Brain microvascular endothelial cell (primary cell): ENCODE data around the gene RPAP3.
A peak's percentile ranks its signal among the peaks of the same experiment; 100 is the strongest.

Source experiments
- DNase-seq: peaks from one replicate; pipeline ENCODE4 v3.0.0-alpha.2; 2020
- H3K27ac ChIP-seq: fragments of 250-450 bp; sonication (Bioruptor Pico); 2 replicates; pipeline ENCODE4 v1.5.1; 2020; ENCODE audit warnings: mild to moderate bottlenecking, moderate library complexity
- H3K27me3 ChIP-seq: fragments of 250-450 bp; sonication (Bioruptor Pico); replicated peaks from 2 replicates; pipeline ENCODE4 v1.5.1; 2020; ENCODE audit warnings: mild to moderate bottlenecking
- H3K36me3 ChIP-seq: fragments of 250-450 bp; sonication (Bioruptor Pico); replicated peaks from 2 replicates; pipeline ENCODE4 v1.5.1; 2020; ENCODE audit warnings: mild to moderate bottlenecking
- H3K4me3 ChIP-seq: 2 replicates; pipeline ENCODE4 v1.5.1; 2011; ENCODE audit warnings: low read depth, mild to moderate bottlenecking, control low read depth, low read length, moderate library complexity
- CTCF ChIP-seq: IDR thresholded peaks from 2 replicates; pipeline ENCODE4 v1.5.1; 2011; ENCODE audit warnings: low read depth, mild to moderate bottlenecking, moderate library complexity, low read length, control low read depth, inconsistent platforms; ENCODE audit errors: missing control alignments
- in situ Hi-C: cut with HindIII; loops from 2 replicates; pipeline ENCODE4 v1.10.0; 2017; ENCODE audit warnings: low sequenced_read_pairs, low pct_ligation_motif_present

RPAP3 gene

GRCh38 chr12:47704719-47705118 is 1.1 kb downstream of the RPAP3 start:
- no peak overlapping the region for H3K27ac ChIP-seq
- peak overlapping the region; percentile 83 for H3K4me3 ChIP-seq
- peaks cover 10% of the 10 kb centered on the region for H3K36me3 ChIP-seq
- in situ Hi-C loops, result no loop called here
- no peak for TF ChIP-seq CTCF
- H3K27me3 ChIP-seq, result no peaks in the 10 kb centered on the region
- DNase-seq, result no peak

GRCh38 chr12:47700263-47700662 is 5.6 kb downstream of the RPAP3 start:
- H3K27ac ChIP-seq, result no peak overlapping the region
- H3K36me3 ChIP-seq, result peaks cover 18% of the 10 kb centered on the region
- in situ Hi-C loops, result no loop called here
- no peaks in the 10 kb centered on the region for H3K27me3 ChIP-seq
- DNase-seq, result no peak
- TF ChIP-seq CTCF, result no peak
- H3K4me3 ChIP-seq, result no peak overlapping the region

GRCh38 chr12:47698631-47699030 is 7.2 kb downstream of the RPAP3 start:
- in situ Hi-C loops, result no loop called here
- no peak overlapping the region for H3K4me3 ChIP-seq
- H3K27ac ChIP-seq, result no peak overlapping the region
- no peaks in the 10 kb centered on the region for H3K27me3 ChIP-seq
- peaks cover 21% of the 10 kb centered on the region for H3K36me3 ChIP-seq
- TF ChIP-seq CTCF, result no peak
- no peak for DNase-seq

GRCh38 chr12:47698055-47698454 is 7.8 kb downstream of the RPAP3 start:
- no peak overlapping the region for H3K4me3 ChIP-seq
- in situ Hi-C loops, result no loop called here

GRCh38 chr12:47689215-47689614 is 16.6 kb downstream of the RPAP3 start:
- DNase-seq, result no peak
- Histone ChIP-seq H3K36me3 (peaks cover 5% of the 10 kb centered on the region), H3K27ac (no peak overlapping the region), H3K27me3 (no peaks in the 10 kb centered on the region), H3K4me3 (no peak overlapping the region)
- no peak for TF ChIP-seq CTCF
- in situ Hi-C loops, result no loop called here

More at GRCh38 chr12:47698055-47698454, 7.8 kb downstream of the RPAP3 start:
- no peak for DNase-seq
- Histone ChIP-seq H3K27ac (no peak overlapping the region), H3K27me3 (no peaks in the 10 kb centered on the region), H3K36me3 (peaks cover 21% of the 10 kb centered on the region)
- no peak for TF ChIP-seq CTCF

- peaks cover 5% of the 10 kb centered on the region for H3K36me3 ChIP-seq
- no peak overlapping the region for H3K4me3 ChIP-seq
- no peaks in the 10 kb centered on the region for H3K27me3 ChIP-seq
- no peak for DNase-seq
- no peak for TF ChIP-seq CTCF
- in situ Hi-C loops, result no loop called here
- H3K27ac ChIP-seq, result no peak overlapping the region
Measured at GRCh38 chr12:47687636-47688035, 18.2 kb downstream of the RPAP3 start.
